GM18499 (cell line): ENCODE results near the gene CTBP2.
"Not testable (repeated sequence)": the region's sequence is repeated elsewhere in the genome, so short reads cannot be mapped to it uniquely, and the experiment has no call there.

Experiments
- ATAC-seq: cut with Tn5 transposase; IDR thresholded peaks from one replicate; pipeline ENCODE4 v1.9.1; 2021; ENCODE audit warnings: moderate number of reproducible peaks; ENCODE audit not compliant: insufficient read depth, unreplicated experiment

The CTBP2 gene

DNA sequence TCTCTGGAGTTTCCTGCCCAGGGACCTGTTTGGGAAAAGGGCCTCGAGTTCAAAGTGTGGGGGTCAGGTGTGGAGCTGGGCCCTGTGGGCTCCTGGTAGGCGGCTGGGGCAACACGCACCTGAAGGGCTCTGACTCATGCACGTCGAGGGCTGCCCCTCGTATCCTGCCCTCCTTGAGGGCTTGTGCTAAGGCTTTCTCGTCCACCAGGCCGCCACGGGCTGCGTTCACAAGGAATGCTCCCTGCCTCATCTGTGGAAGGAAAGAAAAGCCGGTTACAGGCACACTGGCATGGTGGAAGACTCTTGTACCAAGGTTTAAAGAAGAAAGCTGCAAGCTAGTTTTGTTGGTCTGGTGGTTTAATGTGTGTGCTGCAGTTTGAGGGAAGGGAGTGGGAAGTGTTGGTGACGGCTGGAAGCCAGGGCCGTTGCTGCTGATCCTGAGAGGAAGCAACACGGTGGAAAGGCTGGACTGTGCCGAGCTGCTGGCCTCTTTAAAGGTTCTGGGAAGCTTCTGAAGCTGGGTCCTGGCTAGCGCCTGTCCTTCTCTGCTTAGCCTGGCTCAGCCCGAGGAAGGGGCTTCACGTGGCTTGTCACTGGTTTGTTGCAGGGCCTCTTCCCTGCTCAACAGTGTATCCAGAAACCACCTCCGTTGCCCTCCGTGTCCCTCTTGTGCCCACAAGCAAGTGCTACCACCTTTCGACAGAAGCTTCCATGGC, 166.5 kb downstream of the CTBP2 start:
- ATAC-seq: no peak

DNA sequence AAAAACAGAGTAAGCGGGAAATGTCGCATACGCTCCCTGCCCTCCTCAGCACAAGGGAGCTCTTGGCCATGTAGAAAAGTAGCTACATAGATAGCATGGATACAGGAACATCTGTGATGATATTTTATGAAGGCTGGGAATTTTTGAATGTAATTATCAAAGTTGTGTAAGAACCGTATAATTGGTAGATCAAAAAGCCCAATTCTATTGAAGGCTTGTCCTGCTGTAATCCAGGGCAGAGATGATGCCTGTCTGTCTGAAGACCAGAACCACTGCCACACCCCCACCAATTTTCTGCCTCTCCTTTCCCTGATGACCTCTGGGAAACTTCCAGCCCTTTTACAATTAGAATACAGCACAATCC, 167.0 kb downstream of the CTBP2 start:
- no peak for ATAC-seq

DNA sequence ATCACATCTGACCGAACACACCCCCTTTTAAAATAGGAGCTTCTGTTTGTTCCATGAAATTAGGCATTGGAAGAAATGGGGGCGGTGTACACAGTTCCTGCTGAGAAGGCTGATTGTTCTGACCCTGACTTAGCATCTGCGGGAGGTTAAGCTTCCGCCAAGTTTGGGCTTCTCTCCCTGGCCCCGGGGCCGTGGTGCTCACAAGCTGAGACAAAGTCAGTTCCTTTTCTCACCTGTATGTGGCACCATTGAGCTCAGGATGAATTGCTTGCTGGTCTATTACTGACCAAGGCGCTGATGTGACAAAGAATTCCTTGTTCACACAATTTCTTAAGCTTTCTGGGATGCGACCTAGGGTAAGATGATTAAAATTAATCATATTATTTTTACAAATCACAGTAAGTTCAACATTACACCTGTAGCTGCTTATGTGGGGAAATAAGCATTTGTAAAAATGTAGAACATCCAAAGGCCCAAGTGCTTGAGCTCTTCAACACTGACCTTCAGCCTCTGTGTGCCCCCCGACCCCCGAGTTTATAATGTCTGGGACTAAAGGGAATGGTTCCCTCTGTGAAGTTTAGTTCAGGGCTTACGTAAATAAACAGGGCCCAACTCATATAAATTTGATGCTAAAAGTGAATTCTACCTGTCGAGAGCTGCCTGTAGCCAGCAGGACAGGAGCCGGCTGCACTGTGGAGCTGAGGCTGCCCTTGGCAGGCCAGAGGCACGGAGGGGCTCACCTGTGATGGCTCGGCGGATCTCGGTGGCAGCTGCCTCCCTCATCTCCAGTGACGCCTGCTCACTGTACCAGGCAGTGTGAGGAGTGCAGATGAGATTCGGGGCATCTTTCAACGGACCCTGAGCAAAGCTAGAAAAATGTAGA, 167.7 kb downstream of the CTBP2 start:
- ATAC-seq: no peak

DNA sequence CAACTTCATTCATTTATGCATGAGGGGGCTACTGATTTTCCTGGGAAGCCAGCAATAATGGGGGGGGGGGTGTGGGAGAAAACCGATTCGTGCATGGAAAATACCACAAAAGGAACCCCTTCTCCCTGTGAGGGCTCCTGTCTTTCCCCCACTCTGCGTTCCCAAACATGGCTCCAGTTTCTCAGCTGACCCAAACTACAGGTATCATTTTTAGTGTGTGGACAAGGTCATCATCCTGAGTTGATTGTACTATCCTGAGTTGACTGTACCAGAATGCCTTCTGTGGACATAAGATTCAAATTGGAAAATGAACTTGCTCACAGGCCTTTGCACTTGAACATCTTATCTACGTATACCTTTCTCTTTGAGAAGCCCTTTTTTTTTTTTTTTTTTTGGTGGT, 168.5 kb downstream of the CTBP2 start:
- no peak for ATAC-seq

DNA sequence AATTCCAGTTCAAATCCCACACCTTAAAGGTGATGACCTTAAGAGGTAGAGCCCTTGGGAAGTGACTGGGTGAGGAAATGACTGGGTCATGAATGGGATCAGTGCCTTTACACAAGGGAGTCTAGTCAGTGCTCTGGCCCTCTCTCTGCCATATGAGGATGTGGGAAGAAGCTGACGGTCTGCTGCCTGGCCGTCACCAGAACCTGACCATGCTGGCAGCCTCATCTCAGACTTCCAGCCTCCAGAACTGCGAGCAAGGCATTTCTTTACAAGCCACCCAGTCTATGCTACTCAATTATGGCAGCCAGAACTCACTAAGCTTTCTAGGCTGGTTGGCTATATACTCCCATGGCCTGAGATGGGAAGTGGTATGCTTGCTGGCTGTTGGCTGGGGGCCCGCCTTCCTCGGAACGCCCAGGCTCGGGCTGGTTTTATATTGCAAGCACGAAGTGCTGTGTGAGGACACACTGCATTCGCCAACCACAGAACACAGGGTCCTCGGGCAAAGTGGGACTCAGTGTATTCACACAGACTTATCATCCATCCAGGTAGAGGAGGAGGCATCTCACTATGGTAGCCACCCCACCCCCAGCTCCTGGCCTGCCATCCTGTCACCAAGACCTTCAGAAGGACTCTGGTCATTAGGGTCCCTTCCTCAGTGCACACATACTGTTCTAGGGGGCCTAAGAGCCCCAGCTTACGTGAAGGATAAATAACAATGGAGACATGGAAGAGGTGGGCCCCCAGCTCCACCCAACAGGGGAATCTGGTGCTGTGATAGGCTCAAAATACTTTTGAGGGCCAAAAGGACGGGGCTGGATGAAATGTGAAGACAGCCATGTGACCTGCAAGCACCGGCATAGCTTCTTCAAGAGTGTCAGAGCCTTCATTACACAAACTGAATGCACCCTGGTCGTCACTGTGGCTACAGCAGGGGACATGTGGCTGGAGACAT, 169.4 kb downstream of the CTBP2 start:
- no peak for ATAC-seq

DNA sequence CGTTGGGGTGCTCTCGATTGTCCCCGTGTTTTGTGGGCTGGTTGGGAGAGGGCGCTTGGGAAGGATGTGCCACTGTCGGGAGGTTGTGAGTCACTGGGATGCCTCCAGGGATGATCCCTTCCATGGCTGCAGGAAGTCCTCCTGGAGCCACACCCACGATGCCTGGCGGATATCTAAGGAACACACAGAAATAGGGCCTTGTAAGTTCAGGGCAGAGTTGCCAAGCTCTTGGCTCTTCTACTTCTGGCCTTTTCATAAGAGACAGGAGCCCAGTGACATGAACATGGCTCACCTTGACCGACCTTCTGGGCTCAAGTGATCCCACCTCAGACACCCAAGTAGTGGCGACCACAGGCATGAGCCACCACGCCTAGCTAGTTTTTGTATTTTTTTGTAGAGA, 170.8 kb downstream of the CTBP2 start:
- ATAC-seq: no peak

DNA sequence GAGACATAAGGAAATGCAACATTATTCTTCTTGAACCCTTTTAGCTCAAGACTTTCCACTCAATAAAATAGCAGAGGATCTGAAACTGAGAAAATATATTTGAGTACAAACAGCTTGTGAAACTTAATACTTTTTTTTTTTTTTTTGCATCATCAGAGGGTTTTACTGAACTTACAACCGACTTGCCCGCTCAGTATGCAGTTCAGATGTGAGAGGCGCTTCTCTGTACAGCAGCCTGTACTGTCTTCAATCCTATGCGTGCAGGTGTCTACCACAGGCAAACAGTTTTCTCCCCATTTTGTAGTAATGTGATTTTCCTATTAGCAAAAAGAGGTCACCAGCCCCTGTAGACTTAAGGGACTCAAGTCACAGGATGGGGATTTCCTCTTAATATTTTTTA, 171.6 kb downstream of the CTBP2 start:
- ATAC-seq: not testable (repeated sequence)

DNA sequence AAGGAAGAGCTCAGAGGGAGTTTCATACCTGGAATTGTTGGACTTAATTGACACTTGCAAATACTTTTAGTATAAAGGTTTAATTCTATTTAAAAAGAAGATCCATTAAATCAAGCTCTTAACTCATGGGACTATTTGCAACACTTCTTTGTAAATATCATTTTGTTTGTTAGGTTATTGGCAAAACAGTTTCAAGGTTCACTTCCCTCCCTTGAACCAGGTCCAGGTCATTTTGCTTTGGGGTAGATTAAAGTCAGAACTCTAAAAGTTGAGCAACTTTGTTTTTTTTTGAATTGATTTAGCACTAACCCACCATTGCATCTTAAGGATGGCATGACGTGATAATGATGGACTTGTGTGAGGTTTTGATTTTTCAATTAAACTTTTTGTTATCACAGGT, 172.6 kb downstream of the CTBP2 start:
- ATAC-seq: no peak

DNA sequence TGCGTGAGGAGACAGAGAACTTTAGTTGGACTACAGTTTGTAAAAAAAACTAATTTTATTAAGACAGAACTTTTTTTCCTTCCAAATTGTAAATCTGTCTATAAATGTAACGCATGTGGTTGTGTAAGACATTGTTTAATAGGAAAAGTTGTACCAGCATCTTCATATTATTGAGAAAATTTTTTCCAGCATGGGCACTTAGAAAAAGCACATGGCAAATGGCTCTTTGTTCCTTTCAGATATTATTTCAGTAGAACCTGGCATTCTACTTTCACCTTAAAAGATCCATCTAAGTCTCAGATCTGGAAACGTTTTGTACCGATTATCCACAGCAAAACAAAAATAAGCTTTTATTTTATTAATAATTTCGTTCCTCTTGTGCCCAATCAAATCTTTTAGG, 175.2 kb downstream of the CTBP2 start:
- ATAC-seq: no peak

DNA sequence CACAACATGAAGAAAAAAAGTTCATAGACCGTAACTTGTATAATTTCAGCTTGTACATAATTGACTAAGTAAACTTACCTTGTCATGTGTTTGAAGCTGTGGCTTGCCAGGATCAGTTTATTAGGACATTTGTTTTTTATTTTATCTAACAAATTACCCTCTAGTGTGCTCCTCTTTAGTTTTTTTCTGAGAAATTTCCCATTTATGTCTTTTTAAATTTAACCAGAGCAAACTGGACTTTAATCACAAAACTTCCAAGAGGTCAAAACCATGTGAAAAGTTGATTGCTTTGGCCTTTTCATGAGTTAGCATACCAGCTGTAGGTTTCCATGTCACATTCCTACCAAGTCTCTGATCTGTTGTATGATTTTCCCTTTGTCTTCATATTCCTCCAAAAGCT, 176.0 kb downstream of the CTBP2 start:
- ATAC-seq: no peak

DNA sequence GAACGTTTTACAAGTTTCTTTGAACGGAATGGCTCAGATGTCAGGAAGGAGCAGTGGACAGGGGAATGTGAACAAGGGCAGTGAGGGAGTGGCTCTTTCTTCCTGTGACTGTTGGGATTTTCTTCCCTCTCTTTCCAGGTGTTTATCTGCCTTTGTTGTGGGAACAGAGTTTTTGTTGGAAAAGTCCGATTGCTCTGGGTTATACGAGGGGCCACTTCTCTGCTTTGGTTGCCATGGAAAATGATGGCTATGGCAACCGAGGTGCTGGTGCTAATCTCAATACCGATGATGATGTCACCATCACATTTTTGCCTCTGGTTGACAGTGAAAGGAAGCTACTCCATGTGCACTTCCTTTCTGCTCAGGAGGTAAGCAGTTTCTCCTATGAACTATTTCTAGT, 177.0 kb downstream of the CTBP2 start:
- ATAC-seq: no peak

DNA sequence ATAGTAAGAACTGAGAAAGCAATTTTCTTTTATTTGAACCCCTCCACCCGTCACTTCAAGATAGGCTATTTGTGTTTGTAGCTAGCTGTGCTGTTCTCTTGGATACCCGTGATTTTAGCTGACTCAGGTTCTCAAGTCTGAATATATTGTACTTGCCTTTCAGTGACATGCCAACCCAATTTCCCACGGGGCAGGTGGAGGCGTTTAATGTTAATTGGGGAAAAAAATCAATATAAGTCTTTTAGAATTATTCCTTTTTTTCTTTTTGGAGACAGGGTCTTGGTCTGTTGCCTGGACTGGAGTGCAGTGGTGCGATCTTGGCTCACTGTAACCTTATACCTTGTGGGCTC, 182.0 kb downstream of the CTBP2 start:
- no peak for ATAC-seq

DNA sequence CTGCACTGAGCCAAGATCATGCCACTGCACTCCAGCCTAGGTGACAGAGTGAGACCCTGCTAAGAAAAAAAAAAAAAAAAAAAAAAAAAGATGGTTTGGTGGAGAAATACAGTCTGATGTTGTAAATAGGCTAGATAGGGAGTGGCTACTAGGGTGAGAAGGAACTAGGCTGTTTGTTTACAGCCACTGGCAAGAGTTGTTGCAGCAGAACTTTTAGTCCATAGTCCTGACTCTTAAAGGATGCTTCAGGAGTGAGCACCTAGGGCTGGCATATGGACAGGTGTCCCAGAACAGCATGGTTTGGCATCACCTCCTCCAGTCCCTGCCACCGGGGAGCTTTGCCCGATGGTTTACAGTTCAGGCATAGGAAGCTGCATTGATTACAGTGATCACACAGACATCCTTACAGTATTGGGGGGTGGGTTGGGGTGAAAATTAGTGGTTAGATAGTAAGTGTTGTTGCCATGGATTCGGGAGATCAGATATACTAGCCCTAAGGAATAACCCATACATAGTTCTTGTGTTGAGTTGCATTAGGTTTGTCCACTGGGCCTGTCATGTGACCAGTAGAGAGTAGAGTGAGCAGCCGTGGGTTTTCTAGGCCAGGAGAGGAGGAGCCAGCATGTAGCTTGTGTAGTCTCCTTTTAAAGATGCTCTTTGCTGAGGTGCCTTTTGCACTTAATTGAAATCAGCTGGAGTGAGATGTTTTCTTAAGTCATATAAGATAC, 182.6 kb downstream of the CTBP2 start:
- ATAC-seq: no peak

DNA sequence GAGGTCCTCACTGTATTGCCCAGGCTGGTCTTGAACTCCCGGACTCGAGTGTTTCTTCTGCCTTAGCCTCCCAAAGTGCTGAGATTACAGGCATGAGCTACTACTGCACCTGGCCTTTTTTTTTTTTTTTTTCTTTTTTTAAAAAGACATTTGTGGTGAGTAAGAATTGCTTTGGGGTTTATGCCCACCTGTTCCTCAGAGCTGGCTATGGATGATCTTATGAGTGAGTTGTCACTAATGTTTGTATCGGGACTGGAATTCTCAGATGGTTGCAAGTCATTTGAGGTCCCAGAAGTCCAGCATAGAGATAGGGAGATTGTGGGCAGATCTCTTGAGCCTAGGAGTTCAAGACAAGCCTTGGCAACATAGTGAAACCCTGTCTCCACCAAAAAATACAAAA, 183.2 kb downstream of the CTBP2 start:
- no peak for ATAC-seq

DNA sequence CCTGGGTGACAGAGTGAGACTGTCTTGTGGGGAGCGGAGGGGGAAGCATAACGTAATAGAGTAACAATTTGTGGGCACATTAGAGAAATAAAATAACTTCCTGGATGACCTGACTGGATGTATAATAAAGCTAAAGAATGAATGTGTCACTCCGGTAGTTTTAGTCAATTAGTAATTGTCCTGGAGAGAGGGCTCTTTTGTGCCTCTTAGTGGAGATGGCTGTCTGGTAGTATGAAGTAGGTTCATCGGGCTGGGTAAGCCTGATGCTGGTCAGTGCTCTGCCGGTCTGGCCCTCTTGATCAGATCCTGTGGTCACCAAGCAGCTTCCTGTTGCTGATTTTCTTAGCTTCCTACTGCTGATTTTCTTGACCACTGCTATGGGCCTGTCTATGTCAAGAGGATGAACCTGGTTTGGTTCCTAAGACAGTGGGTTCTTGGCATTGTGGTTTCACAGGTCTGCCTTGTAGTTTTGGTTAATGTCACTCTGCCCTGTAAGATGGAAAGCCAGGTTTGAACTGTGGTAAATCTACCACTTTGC, 184.3 kb downstream of the CTBP2 start:
- ATAC-seq: no peak

DNA sequence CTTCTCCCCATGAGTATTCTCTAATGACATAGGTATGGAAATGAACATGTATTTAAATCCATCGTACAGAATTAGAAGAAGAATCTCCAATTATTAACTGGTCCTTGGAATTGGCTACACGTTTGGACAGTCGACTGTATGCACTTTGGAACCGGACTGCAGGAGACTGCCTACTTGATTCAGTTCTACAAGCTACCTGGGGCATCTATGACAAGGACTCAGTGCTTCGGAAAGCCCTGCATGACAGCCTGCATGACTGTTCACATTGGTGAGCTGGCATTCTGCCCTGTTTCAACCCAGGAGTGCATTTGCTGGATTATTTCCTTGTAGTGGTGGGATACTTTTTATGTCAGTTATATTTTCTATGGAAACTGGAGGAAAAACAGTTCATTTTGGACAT, 186.2 kb downstream of the CTBP2 start:
- ATAC-seq: no peak

DNA sequence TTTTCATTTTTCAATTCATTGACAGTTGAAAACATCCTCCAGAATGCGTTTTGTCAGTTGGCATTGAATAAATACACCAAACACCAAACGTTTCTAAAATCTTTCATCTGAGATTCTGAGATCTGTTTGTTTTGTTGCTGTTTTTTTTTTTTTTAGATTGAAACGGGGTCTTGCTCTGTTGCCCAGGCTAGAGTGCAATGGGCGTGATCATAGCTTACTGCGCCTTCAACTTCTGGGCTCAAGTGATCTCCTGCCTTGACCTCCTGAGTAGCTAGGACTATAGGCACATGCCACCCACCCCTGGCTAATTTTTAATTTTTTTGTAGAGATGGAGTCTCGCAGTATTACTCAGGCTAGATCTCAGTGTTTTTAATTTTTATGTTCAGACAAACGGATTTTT, 187.7 kb downstream of the CTBP2 start:
- ATAC-seq: no peak

DNA sequence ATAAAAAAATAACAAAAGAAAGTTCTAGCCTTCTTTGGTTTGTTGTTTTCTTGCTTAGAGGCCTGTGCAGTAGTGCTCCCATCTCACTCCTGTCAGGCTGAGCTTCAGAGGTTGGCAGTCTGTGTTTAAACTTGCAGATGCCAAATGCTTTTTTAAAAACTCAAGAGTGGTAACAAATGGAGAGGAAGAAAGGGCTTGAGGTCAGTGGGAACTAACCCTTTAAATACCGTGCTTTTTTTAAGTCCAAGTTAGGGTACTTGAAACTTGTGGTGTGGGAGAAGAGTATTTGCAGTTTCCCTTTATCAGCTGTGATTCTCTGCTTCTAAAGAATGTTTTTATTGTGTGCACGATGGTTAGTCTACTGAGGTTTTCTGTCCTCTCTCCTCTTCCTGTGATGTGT, 189.1 kb downstream of the CTBP2 start:
- no peak for ATAC-seq

DNA sequence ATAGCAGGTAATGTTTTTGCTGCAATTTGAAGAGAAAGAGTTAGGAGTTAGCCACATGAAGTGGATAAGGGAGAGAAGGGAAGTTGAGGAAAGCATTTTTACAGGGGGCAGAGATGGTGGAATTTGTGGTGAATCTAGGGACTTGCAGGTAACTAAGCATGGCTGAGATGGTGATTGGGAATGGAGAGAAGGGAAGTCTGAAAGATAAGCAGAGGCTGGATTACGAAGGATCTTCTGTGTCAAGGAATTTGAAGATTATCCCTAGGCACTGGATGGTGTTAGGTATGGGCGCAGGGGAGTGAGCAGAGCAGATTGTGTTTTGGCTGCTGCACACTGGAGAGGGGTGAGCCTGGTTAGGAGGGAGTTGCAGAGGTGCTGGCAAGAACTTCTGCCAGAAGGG, 193.1 kb downstream of the CTBP2 start:
- ATAC-seq: no peak

DNA sequence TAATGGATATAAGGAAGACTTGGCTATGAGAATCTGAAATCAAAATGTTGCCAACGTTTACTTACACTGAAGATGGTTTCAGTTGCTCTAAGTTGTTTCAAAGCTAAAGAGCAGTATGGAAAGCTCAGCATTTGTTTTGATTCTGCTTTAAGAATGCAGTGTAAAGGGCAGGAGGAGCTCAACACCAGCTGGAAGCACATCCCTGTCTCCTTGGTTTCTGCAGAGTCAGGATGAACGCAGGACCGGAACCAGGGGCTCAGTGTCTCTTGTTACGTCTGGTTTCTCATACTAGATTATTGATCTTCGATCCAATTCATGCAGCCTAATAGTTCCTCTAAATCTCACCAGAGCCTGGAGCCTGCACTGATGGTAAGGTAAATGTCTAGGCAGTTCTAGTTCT, 194.4 kb downstream of the CTBP2 start:
- no peak for ATAC-seq
